Thymus (tissue), 11 donors: ENCODE data around the gene MRPL4. TPM values are rescaled to one million over a fixed set of nuclear protein-coding genes. Genes with fewer than 3 reads are reported as not detected.
A peak's percentile ranks its signal among the peaks of the same experiment; 100 is the strongest.

ENCODE experiments used
- DNase-seq, 9 donors: peaks; one replicate each; pipeline ENCODE4 v3.0.0-alpha.2; 2013; ENCODE audit warnings: low spot score in 9 of 9, low read depth in 6 of 9, missing footprints in 1 of 9
- H3K27ac ChIP-seq, 2 donors: one replicate each; pipeline ENCODE4 v1.5.1; 2013; ENCODE audit warnings: control low read depth in 1 of 2, low read depth in 1 of 2, low read length in 1 of 2, mild to moderate bottlenecking in 1 of 2, moderate library complexity in 1 of 2
- H3K27me3 ChIP-seq, 2 donors: one replicate each; pipeline ENCODE4 v1.5.1; 2013; ENCODE audit warnings: low read length in 1 of 2; ENCODE audit not compliant: control insufficient read depth in 2 of 2, insufficient read depth in 1 of 2
- H3K36me3 ChIP-seq, 2 donors: one replicate each; pipeline ENCODE4 v1.5.1; 2013; ENCODE audit warnings: low read length in 1 of 2, mild to moderate bottlenecking in 1 of 2, moderate library complexity in 1 of 2; ENCODE audit not compliant: control insufficient read depth in 2 of 2, insufficient read depth in 2 of 2
- H3K4me1 ChIP-seq, 2 donors: one replicate each; pipeline ENCODE4 v1.5.1; 2013; ENCODE audit warnings: low read length in 2 of 2; ENCODE audit not compliant: control insufficient read depth in 2 of 2, insufficient read depth in 2 of 2
- H3K4me3 ChIP-seq, 2 donors: one replicate each; pipeline ENCODE4 v1.5.1; 2013; ENCODE audit warnings: low read length in 2 of 2, control low read depth in 1 of 2, mild to moderate bottlenecking in 1 of 2
- H3K9me3 ChIP-seq, 2 donors: one replicate each; pipeline ENCODE4 v1.5.1; 2013; ENCODE audit warnings: low read length in 1 of 2, mild to moderate bottlenecking in 1 of 2; ENCODE audit not compliant: control insufficient read depth in 2 of 2, insufficient read depth in 1 of 2
- WGBS: extraction: QIAGEN DNeasy Blood & Tissue Kit; methylation state at CpG from one replicate; pipeline ENCODE4 v1.1.7; 2013; 5-methylcytosine and 5-hydroxymethylcytosine counted together
- polyA plus RNA-seq: library from polyadenylated mRNA; stranded (reverse); fragments of 200-250 nt; gene quantifications from one replicate; pipeline ENCODE4 v1.2.3, GENCODE V29; 2013
- total RNA-seq: library from RNA; stranded (reverse); fragments of 120-200 nt; gene quantifications from one replicate; pipeline ENCODE4 v1.2.4, GENCODE V29; 2013
- donor health status: healthy.

MRPL4 gene
- total and polyA plus RNA-seq, 2 donors: 35.6 to 41.0 TPM

GRCh38 chr19:10289167-10289835 lies 37.3 kb downstream of the MRPL4 start:
- Histone ChIP-seq H3K4me1 (peaks cover 40 to 83% of the 10 kb centered on the region in 2 donors), H3K4me3 (peak overlapping the region; percentile 3 to 33), H3K36me3 (peaks cover 0 to 16% of the 10 kb centered on the region in 2 donors), H3K9me3 (peaks cover 2 to 59% of the 10 kb centered on the region in 2 donors), H3K27ac (no peak overlapping the region), H3K27me3 (peaks cover 83 to 88% of the 10 kb centered on the region in 2 donors)
- DNase-seq: peak in 1 of 9 donors; percentile 61
- WGBS: 1% methylated on average over 50 of the region's 50 CpGs

GRCh38 chr19:10289836-10290356 lies 37.9 kb downstream of the MRPL4 start, which contains the start of gene ICAM5:
ICAM5 (plus strand) TSS chr19:10289952; CDS start chr19:10290044, 92 bp downstream.
- no peak within 1 kb of the TSS for H3K27ac ChIP-seq
- peaks cover 40 to 81% of the 10 kb centered on the region in 2 donors for H3K4me1 ChIP-seq
- H3K27me3 ChIP-seq: peaks cover 89 to 92% of the 10 kb centered on the region in 2 donors
- peaks cover 2 to 61% of the 10 kb centered on the region in 2 donors for H3K9me3 ChIP-seq
- H3K36me3 ChIP-seq: peaks cover 0 to 11% of the 10 kb centered on the region in 2 donors
- peak within 1 kb of the TSS; percentile 3 to 33 for H3K4me3 ChIP-seq
- 3% methylated on average over 45 of the region's 45 CpGs for WGBS
- DNase-seq: no peak

- H3K9me3 ChIP-seq: peaks cover 2 to 66% of the 10 kb centered on the region in 2 donors
- no peak overlapping the region for H3K27ac ChIP-seq
- H3K27me3 ChIP-seq: peaks cover 94 to 95% of the 10 kb centered on the region in 2 donors
- DNase-seq: no peak
- peaks cover 0 to 5% of the 10 kb centered on the region in 2 donors for H3K36me3 ChIP-seq
- H3K4me1 ChIP-seq: peaks cover 44 to 83% of the 10 kb centered on the region in 2 donors
- 2% methylated on average over 30 of the region's 30 CpGs for WGBS
- H3K4me3 ChIP-seq: no peak overlapping the region
Measured at GRCh38 chr19:10290357-10290875, 38.4 kb downstream of the MRPL4 start.

GRCh38 chr19:10290876-10291553 lies 39.0 kb downstream of the MRPL4 start:
- Histone ChIP-seq H3K4me3 (peak overlapping the region in 1 of 2 donors; percentile 26), H3K4me1 (peaks cover 49 to 83% of the 10 kb centered on the region in 2 donors), H3K9me3 (peaks cover 2 to 70% of the 10 kb centered on the region in 2 donors), H3K36me3 (no peaks in the 10 kb centered on the region), H3K27me3 (peaks cover 98 to 100% of the 10 kb centered on the region in 2 donors), H3K27ac (no peak overlapping the region)
- 1% methylated on average over 57 of the region's 57 CpGs for WGBS
- peak in 1 of 9 donors; percentile 45 for DNase-seq

GRCh38 chr19:10291554-10292205 lies 39.7 kb downstream of the MRPL4 start:
- H3K4me3 ChIP-seq: peak overlapping the region in 1 of 2 donors; percentile 26
- H3K9me3 ChIP-seq: peaks cover 2 to 68% of the 10 kb centered on the region in 2 donors
- peaks cover 46 to 77% of the 10 kb centered on the region in 2 donors for H3K4me1 ChIP-seq
- no peak for DNase-seq
- 3% methylated on average over 49 of the region's 49 CpGs for WGBS
- H3K27ac ChIP-seq: no peak overlapping the region
- H3K36me3 ChIP-seq: no peaks in the 10 kb centered on the region
- H3K27me3 ChIP-seq: peaks cover 100% of the 10 kb centered on the region in 2 donors

- DNase-seq: peak in 2 of 9 donors; percentile 47 to 56
- peaks cover 40 to 71% of the 10 kb centered on the region in 2 donors for H3K4me1 ChIP-seq
- 4% methylated on average over 45 of the region's 45 CpGs for WGBS
- H3K9me3 ChIP-seq: peaks cover 2 to 65% of the 10 kb centered on the region in 2 donors
- peaks cover 95 to 100% of the 10 kb centered on the region in 2 donors for H3K27me3 ChIP-seq
- H3K4me3 ChIP-seq: peak overlapping the region in 1 of 2 donors; percentile 25
- H3K36me3 ChIP-seq: no peaks in the 10 kb centered on the region
- H3K27ac ChIP-seq: no peak overlapping the region
Measured at GRCh38 chr19:10292206-10292788, 40.3 kb downstream of the MRPL4 start.

- Histone ChIP-seq H3K27ac (no peak overlapping the region), H3K36me3 (no peaks in the 10 kb centered on the region), H3K4me3 (peak overlapping the region in 1 of 2 donors; percentile 25), H3K27me3 (peaks cover 89 to 100% of the 10 kb centered on the region in 2 donors), H3K9me3 (peaks cover 2 to 58% of the 10 kb centered on the region in 2 donors), H3K4me1 (peaks cover 36 to 66% of the 10 kb centered on the region in 2 donors)
- no peak for DNase-seq
- WGBS: 19% methylated on average over 56 of the region's 56 CpGs
Measured at GRCh38 chr19:10292789-10293636, 41.0 kb downstream of the MRPL4 start.
